Measurements from ENCODE around the gene SHANK2.

Gene SHANK2

GRCh38 chr11:71202598-71202944 is 49.8 kb downstream of the SHANK2 start:
- DNase-seq (ENCODE audit: low read depth in 2 of 2): no peak

Measured in stimulated activated CD8-positive, alpha-beta memory T cell treated with anti-CD3 and anti-CD28 coated beads, Interleukin-15, amount 100 ng/mL, for 48 hours (primary cell).